GM12892 (cell line): ENCODE measurements around the gene DST.

ENCODE experiments used
- POLR2A ChIP-seq: IDR thresholded peaks from 2 replicates; pipeline ENCODE4 v1.6.1; 2011; ENCODE audit warnings: low read depth, low read length, control low read depth
- POLR2AphosphoS5 ChIP-seq: IDR thresholded peaks from 2 replicates; pipeline ENCODE4 v1.6.1; 2011; ENCODE audit warnings: low read depth, low read length, control low read depth

- TF ChIP-seq POLR2A (no peak), POLR2AphosphoS5 (no peak)
Measured at GRCh38 chr6:56417823-56418222, 224.9 kb downstream of the DST start.
